Measurements from ENCODE around the gene ZNF784. TPM values are rescaled to one million over a fixed set of nuclear protein-coding genes. Genes with fewer than 3 reads are reported as not detected.

ZNF784 gene
- 4.3 and 4.9 TPM in 2 replicates for total RNA-seq

DNA sequence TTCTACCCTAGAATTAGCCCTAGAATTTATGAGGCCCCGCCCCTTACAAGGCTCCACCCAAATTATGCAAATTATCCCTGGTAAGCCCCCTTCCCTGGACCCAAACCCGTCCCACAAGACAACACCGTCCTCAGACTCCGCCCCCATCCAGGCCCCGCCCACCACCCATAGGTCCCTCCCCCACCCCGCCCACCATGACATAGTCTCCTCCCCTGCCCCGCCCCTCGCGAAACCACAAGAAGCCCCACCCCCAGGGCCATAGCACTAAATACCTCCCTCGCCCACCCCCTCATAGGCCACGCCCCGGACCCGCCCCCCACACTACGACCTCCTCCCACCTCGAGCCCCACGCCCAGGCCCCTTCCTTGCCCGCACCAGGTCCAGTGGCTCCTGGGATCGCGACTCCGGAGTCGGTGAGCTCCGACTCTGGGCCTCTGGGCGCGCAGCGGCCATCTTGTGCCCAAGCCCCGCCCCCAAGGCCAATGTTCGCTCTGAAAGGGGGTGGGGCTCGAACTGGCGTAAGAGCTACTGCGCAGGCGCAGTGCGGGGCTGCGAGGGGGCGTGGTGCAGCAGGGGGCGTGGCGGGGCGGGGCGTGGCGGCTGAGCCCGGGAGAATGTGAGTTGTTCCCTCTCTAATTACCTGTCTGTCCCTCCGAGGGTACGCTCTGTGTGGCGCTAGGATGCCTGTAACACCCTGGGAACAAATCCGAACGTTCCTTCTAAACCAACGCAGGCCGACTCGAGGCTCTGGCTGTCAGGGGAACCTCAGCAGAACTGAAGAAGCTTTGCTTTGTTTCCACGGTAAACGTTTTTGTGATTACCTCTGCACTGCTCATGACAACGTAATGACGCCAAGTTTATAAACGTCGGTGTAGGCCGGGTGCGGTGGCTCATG lies at the start of gene ZNF784:
Gene ZNF784 (minus strand): TSS at position 458 of the 895 bp plus-strand sequence. CDS start 5 bp downstream, at position 453.
- intact Hi-C loops (cut with micrococcal nuclease), result loop anchor here (1.0 to 10.0 kb wide), 5 partner anchors 19 to 1162 kb away; partner anchors contain the start of genes FIZ1, LENG9, PPP1R12C and ZNF865
- Mint-ChIP-seq H3K4me3 (ENCODE audit: low read depth) (peak within 1 kb of the TSS; percentile 89), H3K27me3 (ENCODE audit: low read depth) (peaks cover 6% of the 10 kb centered on the region), H3K27ac (peak within 1 kb of the TSS; percentile 98), H3K9me3 (no peaks in the 10 kb centered on the region), H3K4me1 (ENCODE audit: low read depth) (peaks cover 36% of the 10 kb centered on the region), H3K36me3 (ENCODE audit: low read depth) (peaks cover 17% of the 10 kb centered on the region)
- DNase-seq (ENCODE audit: low spot score), result peak; percentile 89

DNA sequence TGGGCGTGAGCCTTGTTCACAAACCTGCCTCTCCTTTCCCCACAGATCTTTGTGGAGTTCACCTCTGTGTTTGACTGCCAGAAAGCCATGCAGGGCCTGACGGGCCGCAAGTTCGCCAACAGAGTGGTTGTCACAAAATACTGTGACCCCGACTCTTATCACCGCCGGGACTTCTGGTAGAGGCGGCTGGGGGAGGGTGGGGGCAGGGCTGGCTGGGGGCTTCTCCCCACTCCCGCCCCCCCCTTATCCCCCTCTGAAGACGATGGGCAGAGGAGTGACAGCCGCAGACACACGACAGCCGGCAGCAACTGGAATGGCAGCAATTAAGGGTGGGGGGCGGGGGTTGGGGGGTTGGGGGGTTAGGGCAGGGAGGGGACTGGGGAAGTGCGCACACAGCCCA lies 49.5 kb upstream of the ZNF784 start:
- peak overlapping the region; percentile 5 for H3K27ac Mint-ChIP-seq
- no peak overlapping the region for H3K4me3 Mint-ChIP-seq (ENCODE audit: low read depth)
- peaks cover 72% of the 10 kb centered on the region for H3K36me3 Mint-ChIP-seq (ENCODE audit: low read depth)
- no peaks in the 10 kb centered on the region for H3K9me3 Mint-ChIP-seq
- peaks cover 31% of the 10 kb centered on the region for H3K4me1 Mint-ChIP-seq (ENCODE audit: low read depth)
- intact Hi-C loops (cut with micrococcal nuclease), result no loop called here
- no peaks in the 10 kb centered on the region for H3K27me3 Mint-ChIP-seq (ENCODE audit: low read depth)
- no peak for DNase-seq (ENCODE audit: low spot score)

DNA sequence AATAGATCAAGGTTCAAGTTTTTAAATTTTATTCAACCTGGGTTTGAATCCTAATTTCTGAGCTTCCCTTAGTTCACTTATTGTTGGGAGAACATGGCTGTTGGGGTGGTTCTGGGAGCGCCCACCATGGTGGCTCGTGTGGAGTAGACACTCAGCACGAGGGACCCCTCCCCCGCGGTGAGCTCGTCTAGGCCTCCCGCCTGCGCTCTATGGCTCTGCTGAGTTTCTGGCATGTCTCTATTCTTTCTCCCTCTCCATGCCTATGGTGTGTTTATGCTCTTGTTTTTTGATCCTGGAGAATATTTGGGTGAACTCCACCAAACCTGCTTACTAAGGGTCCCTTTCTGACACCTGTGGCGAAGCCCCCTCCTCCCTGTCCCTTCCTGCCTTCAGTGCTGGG lies 49.1 kb upstream of the ZNF784 start:
- Mint-ChIP-seq H3K4me3 (ENCODE audit: low read depth) (no peak overlapping the region), H3K27me3 (ENCODE audit: low read depth) (no peaks in the 10 kb centered on the region), H3K36me3 (ENCODE audit: low read depth) (peaks cover 68% of the 10 kb centered on the region), H3K9me3 (no peaks in the 10 kb centered on the region), H3K27ac (peak overlapping the region; percentile 5), H3K4me1 (ENCODE audit: low read depth) (peaks cover 30% of the 10 kb centered on the region)
- intact Hi-C loops (cut with micrococcal nuclease), result no loop called here
- DNase-seq (ENCODE audit: low spot score), result no peak

- Mint-ChIP-seq H3K27ac (no peak overlapping the region), H3K4me1 (ENCODE audit: low read depth) (peaks cover 24% of the 10 kb centered on the region), H3K9me3 (no peaks in the 10 kb centered on the region), H3K4me3 (ENCODE audit: low read depth) (no peak overlapping the region), H3K27me3 (ENCODE audit: low read depth) (no peaks in the 10 kb centered on the region), H3K36me3 (ENCODE audit: low read depth) (peaks cover 69% of the 10 kb centered on the region)
- no peak for DNase-seq (ENCODE audit: low spot score)
- intact Hi-C loops (cut with micrococcal nuclease), result no loop called here
These were observed 48.1 kb upstream of the ZNF784 start for GRCh38 chr19:55672418-55672817.

- intact Hi-C loops (cut with micrococcal nuclease), result no loop called here
- H3K27me3 Mint-ChIP-seq (ENCODE audit: low read depth), result no peaks in the 10 kb centered on the region
- peaks cover 78% of the 10 kb centered on the region for H3K36me3 Mint-ChIP-seq (ENCODE audit: low read depth)
- H3K27ac Mint-ChIP-seq, result no peak overlapping the region
- no peaks in the 10 kb centered on the region for H3K9me3 Mint-ChIP-seq
- peaks cover 12% of the 10 kb centered on the region for H3K4me1 Mint-ChIP-seq (ENCODE audit: low read depth)
- no peak for DNase-seq (ENCODE audit: low spot score)
- H3K4me3 Mint-ChIP-seq (ENCODE audit: low read depth), result no peak overlapping the region
These were observed 46.6 kb upstream of the ZNF784 start for GRCh38 chr19:55671054-55671378.

DNA sequence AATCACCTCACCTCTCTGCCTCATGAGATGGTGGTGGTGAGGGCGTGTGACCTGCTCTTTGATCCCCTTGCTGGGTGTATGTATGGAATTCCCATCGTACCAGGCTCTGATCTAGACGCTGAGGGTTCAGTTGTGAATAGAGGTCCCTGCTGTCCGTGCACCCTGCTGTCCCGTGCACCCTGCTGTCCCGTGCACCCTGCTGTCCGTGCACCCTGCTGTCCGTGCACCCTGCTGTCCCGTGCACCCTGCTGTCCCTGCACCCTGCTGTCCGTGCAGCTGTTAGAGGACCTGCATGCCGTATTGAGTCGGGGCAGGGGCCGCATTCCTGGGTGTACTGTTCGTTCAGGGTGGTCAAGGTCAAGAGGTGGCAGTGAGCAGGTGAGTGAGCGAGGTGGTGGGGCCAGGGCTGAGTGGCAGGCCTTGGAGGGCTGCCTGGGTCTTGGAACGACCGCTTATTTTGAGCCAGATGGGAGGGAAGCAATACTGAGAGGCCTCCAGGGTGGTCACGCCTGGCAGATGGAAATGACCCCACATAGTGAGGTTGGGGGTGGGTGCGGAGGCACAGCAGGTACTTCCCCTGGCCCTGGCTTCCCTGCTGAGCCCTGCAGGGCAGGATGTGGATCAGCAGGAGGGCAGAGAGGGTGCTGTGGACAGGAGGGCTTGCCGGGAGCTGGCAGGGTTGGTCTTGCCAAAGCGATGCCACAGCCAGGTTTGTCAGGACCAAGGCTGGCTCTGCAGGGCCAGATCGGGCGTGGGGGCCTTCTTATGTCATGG lies 46.1 kb upstream of the ZNF784 start:
- Mint-ChIP-seq H3K9me3 (no peaks in the 10 kb centered on the region), H3K27me3 (ENCODE audit: low read depth) (no peaks in the 10 kb centered on the region), H3K4me1 (ENCODE audit: low read depth) (peaks cover 7% of the 10 kb centered on the region), H3K27ac (peak overlapping the region; percentile 55), H3K36me3 (ENCODE audit: low read depth) (peaks cover 79% of the 10 kb centered on the region), H3K4me3 (ENCODE audit: low read depth) (no peak overlapping the region)
- no peak for DNase-seq (ENCODE audit: low spot score)
- intact Hi-C loops (cut with micrococcal nuclease), result no loop called here

DNA sequence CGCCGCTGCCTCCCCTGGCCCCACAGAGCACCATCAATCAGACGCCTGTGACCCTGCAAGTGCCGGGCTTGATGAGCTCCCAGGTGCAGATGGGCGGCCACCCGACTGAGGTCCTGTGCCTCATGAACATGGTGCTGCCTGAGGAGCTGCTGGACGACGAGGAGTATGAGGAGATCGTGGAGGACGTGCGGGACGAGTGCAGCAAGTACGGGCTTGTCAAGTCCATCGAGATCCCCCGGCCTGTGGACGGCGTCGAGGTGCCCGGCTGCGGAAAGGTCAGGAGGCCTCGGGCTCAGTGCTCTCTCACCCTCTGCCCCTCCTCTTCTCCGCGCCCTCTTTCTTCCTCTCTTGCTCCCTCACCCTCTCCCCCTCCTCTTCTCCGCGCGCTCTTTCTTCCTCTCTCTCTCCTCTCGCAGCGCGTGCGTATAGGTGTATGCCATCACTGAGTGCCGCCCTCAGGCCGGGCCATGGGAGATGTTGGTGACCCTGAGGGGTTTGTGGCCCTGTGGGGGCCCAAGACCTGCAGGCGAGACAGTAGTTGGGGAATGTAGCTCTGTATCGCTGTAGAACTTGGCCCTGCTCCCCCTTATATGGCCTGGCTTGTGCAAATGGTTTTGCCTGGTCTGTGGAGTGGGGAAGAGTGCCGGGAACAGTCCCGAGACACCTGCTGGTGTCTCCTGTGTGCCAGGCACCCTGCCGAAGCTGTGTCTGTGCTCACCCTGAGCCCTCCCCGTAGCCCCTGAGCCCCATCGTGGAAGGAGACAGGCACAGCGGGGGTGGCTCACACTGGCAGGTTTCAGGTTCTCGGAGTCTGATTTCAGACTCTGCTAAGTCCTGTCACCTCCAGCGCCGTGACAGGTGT lies 45.3 kb upstream of the ZNF784 start:
- H3K9me3 Mint-ChIP-seq, result no peaks in the 10 kb centered on the region
- H3K4me1 Mint-ChIP-seq (ENCODE audit: low read depth), result peaks cover 6% of the 10 kb centered on the region
- intact Hi-C loops (cut with micrococcal nuclease), result no loop called here
- no peak overlapping the region for H3K4me3 Mint-ChIP-seq (ENCODE audit: low read depth)
- DNase-seq (ENCODE audit: low spot score), result no peak
- no peak overlapping the region for H3K27ac Mint-ChIP-seq
- peaks cover 81% of the 10 kb centered on the region for H3K36me3 Mint-ChIP-seq (ENCODE audit: low read depth)
- no peaks in the 10 kb centered on the region for H3K27me3 Mint-ChIP-seq (ENCODE audit: low read depth)

- Mint-ChIP-seq H3K27ac (no peak overlapping the region), H3K9me3 (no peaks in the 10 kb centered on the region), H3K27me3 (ENCODE audit: low read depth) (no peaks in the 10 kb centered on the region), H3K4me1 (ENCODE audit: low read depth) (peaks cover 3% of the 10 kb centered on the region), H3K4me3 (ENCODE audit: low read depth) (no peak overlapping the region), H3K36me3 (ENCODE audit: low read depth) (peaks cover 83% of the 10 kb centered on the region)
- intact Hi-C loops (cut with micrococcal nuclease), result no loop called here
- DNase-seq (ENCODE audit: low spot score), result no peak
These were observed 44.4 kb upstream of the ZNF784 start for GRCh38 chr19:55668603-55669348.

DNA sequence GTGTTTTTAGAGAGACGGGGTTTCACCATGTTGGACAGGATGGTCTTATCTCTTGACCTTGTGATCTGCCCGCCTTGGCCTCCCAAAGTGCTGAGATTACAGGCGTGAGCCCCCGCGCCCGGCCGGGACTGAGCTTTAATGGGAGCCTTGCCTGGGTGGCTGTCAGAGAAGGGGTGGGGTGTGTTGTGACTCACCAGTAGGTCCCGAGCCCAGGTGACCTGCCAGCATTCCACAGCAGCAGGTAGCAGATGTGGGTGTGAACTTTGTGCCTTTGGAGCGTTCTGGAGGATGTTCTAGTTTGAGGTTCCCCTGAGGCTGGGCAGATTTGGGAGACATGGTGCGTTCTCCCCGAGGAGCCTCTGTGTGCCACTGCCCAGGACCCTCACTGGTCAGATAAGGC lies 43.6 kb upstream of the ZNF784 start:
- Mint-ChIP-seq H3K27ac (no peak overlapping the region), H3K4me1 (ENCODE audit: low read depth) (no peaks in the 10 kb centered on the region), H3K4me3 (ENCODE audit: low read depth) (no peak overlapping the region), H3K36me3 (ENCODE audit: low read depth) (peaks cover 83% of the 10 kb centered on the region), H3K27me3 (ENCODE audit: low read depth) (no peaks in the 10 kb centered on the region), H3K9me3 (no peaks in the 10 kb centered on the region)
- no peak for DNase-seq (ENCODE audit: low spot score)
- intact Hi-C loops (cut with micrococcal nuclease), result no loop called here

DNA sequence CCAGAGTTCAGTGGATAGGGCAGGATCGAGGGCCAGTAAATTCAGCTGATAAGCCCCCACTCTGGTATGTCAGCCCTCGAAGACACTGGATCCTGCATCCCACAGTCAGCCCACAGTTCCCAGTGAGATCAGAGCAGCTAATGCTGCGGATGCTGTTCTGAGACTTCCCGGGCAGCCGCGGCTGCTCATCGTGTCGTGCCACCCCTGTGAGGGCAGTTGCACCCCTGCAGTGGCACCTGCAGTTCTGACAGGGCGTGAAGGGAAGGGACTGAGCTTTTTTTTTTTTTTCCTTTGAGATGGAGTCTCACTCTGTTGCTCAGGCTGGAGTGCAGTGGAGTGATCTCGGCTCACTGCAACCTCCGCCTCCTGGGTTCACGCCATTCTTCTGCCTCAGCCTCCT lies 43.1 kb upstream of the ZNF784 start:
- H3K9me3 Mint-ChIP-seq, result no peaks in the 10 kb centered on the region
- DNase-seq (ENCODE audit: low spot score), result no peak
- H3K4me1 Mint-ChIP-seq (ENCODE audit: low read depth), result no peaks in the 10 kb centered on the region
- intact Hi-C loops (cut with micrococcal nuclease), result no loop called here
- H3K4me3 Mint-ChIP-seq (ENCODE audit: low read depth), result no peak overlapping the region
- H3K27ac Mint-ChIP-seq, result no peak overlapping the region
- H3K27me3 Mint-ChIP-seq (ENCODE audit: low read depth), result no peaks in the 10 kb centered on the region
- H3K36me3 Mint-ChIP-seq (ENCODE audit: low read depth), result peaks cover 88% of the 10 kb centered on the region

DNA sequence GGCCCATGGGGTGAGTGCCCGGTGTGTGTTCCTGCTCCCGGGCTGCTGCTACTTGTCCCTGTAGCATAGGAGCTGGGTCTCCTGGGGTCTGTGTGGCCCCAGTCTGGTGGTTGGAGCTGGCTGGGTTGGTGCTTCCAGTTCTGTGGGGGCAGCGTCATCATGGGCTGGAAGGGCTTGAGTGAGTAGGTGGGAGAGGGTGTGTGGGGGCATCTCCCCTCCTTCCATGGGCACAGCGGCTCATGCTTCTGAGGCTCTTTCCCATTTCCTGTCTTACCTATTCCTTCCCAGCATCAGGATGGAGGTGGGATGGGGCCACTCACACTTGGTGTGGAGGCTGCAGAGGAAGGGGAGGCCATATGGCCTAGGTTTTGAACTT lies 42.6 kb upstream of the ZNF784 start:
- Mint-ChIP-seq H3K4me1 (ENCODE audit: low read depth) (peaks cover under 1% of the 10 kb centered on the region), H3K36me3 (ENCODE audit: low read depth) (peaks cover 88% of the 10 kb centered on the region), H3K4me3 (ENCODE audit: low read depth) (no peak overlapping the region), H3K27me3 (ENCODE audit: low read depth) (no peaks in the 10 kb centered on the region), H3K9me3 (no peaks in the 10 kb centered on the region), H3K27ac (no peak overlapping the region)
- intact Hi-C loops (cut with micrococcal nuclease), result no loop called here
- no peak for DNase-seq (ENCODE audit: low spot score)
